NOMO-1 treated with dmso at 0.1 percent for 144 hours (cell line): ENCODE data around the gene RASSF1.

Experiments used
- DNase-seq: peaks from one replicate; lab custom pipeline; 2025; ENCODE audit not compliant: unreplicated experiment; lab: John Stamatoyannopoulos, UW

RASSF1 gene

GRCh38 chr3:50340448-50341329 lies at the start of gene RASSF1:
Gene RASSF1 (minus strand): TSS chr3:50340836. CDS start chr3:50340805, 31 bp downstream.
- DNase-seq, result peak; percentile 92

- DNase-seq, result no peak
Observed at GRCh38 chr3:50389414-50389767, 48.8 kb upstream of the RASSF1 start.

DNA sequence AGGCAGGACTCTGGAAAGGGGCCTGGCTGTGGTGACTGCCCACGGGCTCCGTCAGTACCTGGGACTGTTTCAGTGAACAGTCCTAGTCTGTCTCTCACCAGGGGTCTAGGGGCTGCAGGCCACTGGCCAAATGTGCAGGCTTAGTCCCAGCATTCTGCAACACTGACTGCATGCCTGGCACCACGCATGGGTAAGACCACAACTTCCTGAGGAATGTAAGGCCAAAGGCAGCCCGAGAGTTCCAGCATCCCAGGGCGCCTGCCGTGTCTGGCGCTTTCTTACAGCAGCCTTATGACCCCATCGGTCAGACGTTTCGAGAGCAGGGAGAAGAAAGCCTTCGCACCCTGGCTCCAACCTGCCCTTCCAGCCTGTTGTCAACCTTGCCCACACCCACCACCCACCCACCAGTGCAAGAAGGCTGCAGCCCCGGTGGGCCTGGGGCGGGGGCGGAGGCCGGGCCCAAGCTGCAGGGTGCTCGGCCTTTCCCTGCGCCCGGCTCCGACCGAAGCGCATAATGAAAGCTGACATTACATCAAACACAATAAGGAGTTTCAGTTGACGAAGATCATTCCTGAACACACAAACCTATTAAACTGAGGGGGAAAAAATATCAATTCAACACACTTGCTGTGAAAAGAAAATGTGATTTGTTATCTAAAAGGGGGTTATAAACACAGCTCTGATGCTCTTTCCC lies 48.2 kb upstream of the RASSF1 start:
- no peak for DNase-seq

GRCh38 chr3:50388016-50388719 lies 47.5 kb upstream of the RASSF1 start:
- no peak for DNase-seq

DNA sequence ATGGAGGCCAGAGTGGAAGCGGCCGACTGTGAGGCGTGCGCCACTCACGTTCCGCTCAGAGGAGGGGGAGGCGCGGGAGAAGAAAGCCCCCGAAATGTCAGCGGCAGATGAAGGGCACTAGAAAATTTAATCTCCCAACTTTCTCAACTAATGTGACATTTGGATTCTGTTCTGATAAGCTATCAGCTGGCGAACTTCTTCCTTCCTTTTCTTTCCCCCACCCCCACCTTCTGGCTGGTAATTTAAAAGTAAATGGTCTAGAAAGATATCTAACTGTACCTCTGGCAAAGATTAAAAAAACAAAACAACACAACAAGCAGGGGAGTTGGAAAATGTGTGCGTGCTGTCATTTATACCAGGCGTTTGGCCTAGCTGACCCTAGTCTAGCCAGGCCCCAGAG lies 45.1 kb upstream of the RASSF1 start:
- DNase-seq, result no peak

DNA sequence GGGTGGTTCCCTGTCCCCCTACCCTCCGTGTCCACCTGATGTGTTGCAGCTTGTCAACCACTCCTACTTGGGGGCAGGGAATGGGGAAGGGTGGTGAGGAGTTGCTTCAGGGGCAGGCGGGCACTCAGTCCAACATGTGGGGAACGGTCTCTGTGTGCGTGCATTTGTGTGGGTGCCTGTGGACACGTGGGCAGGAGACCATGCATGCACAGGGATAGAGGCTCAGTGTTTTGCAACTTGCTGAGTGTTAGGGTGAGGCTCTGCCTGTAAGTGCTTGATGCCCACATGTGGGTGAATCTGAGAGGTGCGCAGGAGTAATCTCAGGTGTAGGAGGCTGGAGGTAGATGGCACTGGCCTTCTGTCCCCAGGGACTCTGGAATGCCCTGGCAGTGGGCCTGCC lies 43.1 kb upstream of the RASSF1 start:
- no peak for DNase-seq

DNA sequence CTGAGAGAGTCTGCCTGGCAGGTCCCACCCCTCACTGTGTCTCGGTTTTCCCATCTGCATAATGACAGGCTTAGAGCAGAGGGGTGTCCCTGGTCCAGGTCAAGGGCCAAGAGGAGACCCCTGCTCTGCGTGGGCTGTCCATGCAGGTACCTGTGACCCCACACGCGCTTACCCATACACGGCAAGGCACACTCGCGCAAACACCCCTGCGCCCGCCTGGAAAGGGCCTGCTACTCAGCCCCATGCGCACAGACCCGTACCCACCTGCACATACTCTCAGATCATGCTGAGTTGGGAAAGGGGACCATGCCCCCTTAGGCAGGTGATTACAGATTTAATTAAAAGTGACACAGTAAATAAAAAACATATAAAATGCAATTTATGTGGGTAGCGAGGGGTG lies 42.1 kb upstream of the RASSF1 start:
- no peak for DNase-seq

- DNase-seq, result no peak
Observed at GRCh38 chr3:50381383-50381782, 40.7 kb upstream of the RASSF1 start.

DNA sequence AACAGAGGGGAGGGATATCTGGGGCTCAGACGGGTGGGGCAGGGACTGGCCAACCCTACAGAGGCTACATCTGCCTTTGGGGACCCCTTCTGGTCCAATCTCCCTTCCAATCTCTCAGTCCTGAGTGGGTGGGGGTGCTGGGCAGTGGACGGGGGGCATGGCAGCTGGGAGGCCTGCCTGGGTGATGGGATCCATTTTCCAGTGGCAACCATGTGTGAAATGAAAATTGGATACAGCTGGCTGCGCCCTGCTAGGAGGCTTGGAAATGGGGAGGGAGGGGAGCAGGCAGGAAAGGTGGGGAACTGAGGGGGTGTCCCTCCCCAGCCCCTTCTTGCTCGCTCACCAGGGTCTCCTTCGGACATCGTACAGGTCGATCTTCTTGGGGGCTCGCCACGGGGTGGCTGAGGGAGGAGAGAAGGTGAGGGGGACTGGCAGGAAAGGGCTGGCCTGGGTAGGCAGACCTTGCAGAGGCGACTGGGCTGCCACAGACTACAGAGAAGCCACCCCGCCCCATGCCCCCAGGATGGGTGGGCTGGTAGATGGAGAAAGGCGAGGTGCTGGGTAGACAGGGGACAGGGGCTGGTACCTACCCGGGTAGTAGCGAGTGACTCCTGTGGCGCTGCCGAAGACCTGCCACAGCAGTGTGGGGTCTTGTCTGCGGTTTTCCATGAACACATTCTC lies 39.9 kb upstream of the RASSF1 start:
- DNase-seq, result no peak

GRCh38 chr3:50378757-50379156 lies 38.1 kb upstream of the RASSF1 start:
- no peak for DNase-seq

GRCh38 chr3:50378024-50378423 lies 37.4 kb upstream of the RASSF1 start:
- no peak for DNase-seq

DNA sequence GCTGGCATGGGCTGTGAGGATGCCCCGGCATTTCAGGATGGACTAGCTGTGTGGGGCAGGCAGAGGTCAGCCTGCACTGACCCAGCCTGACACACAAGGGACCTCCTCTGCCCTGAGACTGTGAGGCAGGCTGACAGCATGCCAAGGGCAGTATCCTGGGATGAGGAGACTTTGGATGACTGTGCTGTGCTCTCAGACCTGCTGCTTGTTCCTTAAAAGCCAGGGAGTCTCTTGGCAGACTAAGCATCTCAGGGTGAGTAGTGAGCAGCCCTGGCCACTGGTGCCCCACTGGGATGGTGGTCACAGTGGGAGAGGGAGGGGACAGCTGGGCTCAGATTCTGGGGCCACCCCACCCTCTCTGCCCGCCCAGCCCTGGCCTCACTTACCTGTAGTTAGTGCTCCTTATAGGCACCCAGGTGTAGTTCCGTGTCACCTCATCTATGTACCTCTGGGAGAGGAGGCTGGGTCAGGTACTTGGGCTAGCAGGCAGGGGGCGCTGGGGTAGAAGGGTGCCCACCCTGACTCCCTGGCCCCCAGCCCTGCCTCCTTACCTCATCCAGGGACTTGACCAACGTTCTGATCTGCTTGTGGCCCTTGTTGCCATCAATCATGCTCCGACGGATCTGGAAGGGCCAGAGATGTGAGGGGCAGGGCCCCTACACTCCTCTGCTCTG lies 34.8 kb upstream of the RASSF1 start:
- no peak for DNase-seq

GRCh38 chr3:50374363-50375257 lies 34.0 kb upstream of the RASSF1 start:
- no peak for DNase-seq

- DNase-seq, result no peak
Observed at GRCh38 chr3:50373146-50374051, 32.8 kb upstream of the RASSF1 start.

- DNase-seq, result no peak
Observed at GRCh38 chr3:50372349-50372748, 31.7 kb upstream of the RASSF1 start.

DNA sequence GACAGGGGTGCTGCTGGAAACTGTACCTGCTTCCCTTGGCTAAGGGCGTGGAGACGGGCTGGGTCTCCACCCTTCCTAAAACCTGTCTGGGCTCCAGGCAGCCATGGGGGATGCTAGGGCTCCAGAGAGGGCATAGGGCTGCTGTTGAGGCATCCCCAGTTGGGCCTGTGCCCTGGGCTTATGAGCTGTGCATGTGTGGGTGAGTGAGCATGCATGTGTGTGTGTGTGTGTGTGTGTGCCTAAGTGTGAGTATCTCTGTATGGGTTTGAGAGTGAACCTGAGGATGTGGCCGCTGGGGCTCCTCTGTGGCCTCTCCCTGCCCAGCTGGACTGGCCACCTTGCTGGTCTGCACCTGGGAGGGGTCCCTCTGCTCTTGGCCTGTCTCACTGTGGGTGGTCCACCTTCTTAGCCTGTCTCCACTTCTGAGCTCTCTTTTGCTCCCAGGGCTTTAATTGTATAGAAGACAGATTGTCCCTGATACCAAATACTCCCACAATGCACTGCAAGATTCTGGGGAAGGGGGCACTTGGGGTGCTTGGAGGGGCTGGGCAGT lies 30.6 kb upstream of the RASSF1 start:
- no peak for DNase-seq

GRCh38 chr3:50370594-50370993 lies 30.0 kb upstream of the RASSF1 start:
- DNase-seq, result peak; percentile 22

GRCh38 chr3:50369012-50369670 lies 28.5 kb upstream of the RASSF1 start:
- DNase-seq, result no peak
